GM23338 (cell line): Measurements from ENCODE around the gene SUMF1.

ENCODE experiments used
- CREB1 ChIP-seq: fragments of 250-450 bp; sonication (Bioruptor Pico); IDR thresholded peaks from 2 replicates; pipeline ENCODE4 v1.5.0; 2020; ENCODE audit warnings: low read depth, mild to moderate bottlenecking, moderate library complexity
- CTCF ChIP-seq, 2 experiments: fragments of 200-600 bp in 1 of 2; sonication (generic) in 1 of 2; conservative IDR thresholded peaks; 2 replicates each; pipeline versions ENCODE4 v1.5.1 to v1.6.1; 2016 to 2017; ENCODE audit warnings: antibody characterized with exemption in 2 of 2, low read depth in 2 of 2, mild to moderate bottlenecking in 2 of 2, moderate library complexity in 1 of 2
- ETS1 ChIP-seq: IDR thresholded peaks from 2 replicates; pipeline ENCODE4 v1.6.1; 2016; ENCODE audit warnings: antibody characterized with exemption
- EZH2 ChIP-seq: fragments of 200-600 bp; sonication (generic); IDR thresholded peaks from one replicate; pipeline ENCODE4 v1.8.0; 2017; ENCODE audit warnings: antibody characterized with exemption, mild to moderate bottlenecking, low read depth; ENCODE audit not compliant: unreplicated experiment
- EZH2phosphoT487 ChIP-seq: fragments of 200-600 bp; sonication (generic); IDR thresholded peaks from one replicate; pipeline ENCODE4 v1.8.1; 2018; ENCODE audit warnings: antibody characterized with exemption; ENCODE audit not compliant: unreplicated experiment
- JUNB ChIP-seq: IDR thresholded peaks from one replicate; pipeline ENCODE4 v1.6.1; 2016; ENCODE audit warnings: antibody characterized with exemption; ENCODE audit not compliant: unreplicated experiment
- NANOG ChIP-seq: IDR thresholded peaks from 2 replicates; pipeline ENCODE4 v1.6.1; 2016; ENCODE audit warnings: antibody characterized with exemption, borderline replicate concordance
- POLR2AphosphoS5 ChIP-seq: IDR thresholded peaks from 2 replicates; pipeline ENCODE4 v1.6.1; 2016; ENCODE audit warnings: antibody characterized with exemption, low read depth
- REST ChIP-seq: IDR thresholded peaks from one replicate; pipeline ENCODE4 v1.6.1; 2018; ENCODE audit warnings: antibody characterized with exemption; ENCODE audit not compliant: unreplicated experiment

DNA sequence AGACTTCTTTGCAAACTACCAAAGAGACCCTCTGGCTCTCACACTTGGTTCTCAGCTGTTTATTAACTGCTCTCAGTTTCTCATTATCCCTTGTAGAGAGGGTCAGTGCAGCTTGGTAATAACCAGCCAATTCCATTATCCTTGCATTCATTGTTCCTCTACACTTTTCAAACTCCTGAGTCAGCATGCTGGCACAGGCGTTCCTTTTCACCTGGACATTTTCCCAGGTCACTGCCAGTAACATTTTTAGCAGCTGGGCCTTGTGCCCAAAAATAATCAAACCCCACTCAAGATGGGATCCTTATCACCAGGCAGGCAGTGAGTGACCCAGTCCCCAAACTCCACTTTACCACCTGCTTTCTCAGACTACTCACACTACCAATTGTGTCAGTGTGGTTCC is 4.8 kb upstream of the SUMF1 start:
- TF ChIP-seq CTCF (conservative IDR thresholded peaks at IDR 0.05; ENCODE audit: low read depth in 2 of 2), result no peak
- no peak for TF ChIP-seq EZH2phosphoT487
- no peak for TF ChIP-seq POLR2AphosphoS5
- TF ChIP-seq JUNB, result no peak
- TF ChIP-seq REST, result no peak
- TF ChIP-seq EZH2, result no peak
- no peak for TF ChIP-seq NANOG
- no peak for TF ChIP-seq ETS1
- no peak for TF ChIP-seq CREB1 (CRISPR knock-in tag)
